A549 (cell line): ENCODE results near the gene GZF1.

Experiments used
- CTCF ChIP-seq: fragments of >200 bp; sonication (Bioruptor Twin); formaldehyde crosslinking; IDR thresholded peaks from 3 replicates; pipeline ENCODE4 v1.5.1; 2016
- KDM5A ChIP-seq: fragments of 200-600 bp; sonication (generic); IDR thresholded peaks from 2 replicates; pipeline ENCODE4 v1.6.1; 2016; ENCODE audit warnings: antibody characterized with exemption, mild to moderate bottlenecking
- ZC3H11A ChIP-seq: fragments of 450-650 bp; IDR thresholded peaks from 2 replicates; pipeline ENCODE4 v1.6.1; 2014; ENCODE audit warnings: antibody characterized with exemption, mild to moderate bottlenecking

GRCh38 chr20:23374441-23374840 is 12.5 kb downstream of the GZF1 start:
- TF ChIP-seq CTCF (no peak), KDM5A (no peak), ZC3H11A (no peak)
